Measurements from ENCODE around the gene SGO1. TPM values are rescaled to one million over a fixed set of nuclear protein-coding genes. Genes with fewer than 3 reads are reported as not detected.

SGO1 gene
- polyA plus RNA-seq, 2 donors, result 1.8 to 1.9 TPM

GRCh38 chr3:20173844-20174410 is 12.1 kb downstream of the SGO1 start:
- Histone ChIP-seq H3K27ac (ENCODE audit: low read depth in 2 of 2, low read length in 1 of 2) (no peak overlapping the region), H3K4me1 (ENCODE audit: control insufficient read depth in 2 of 2, insufficient read depth in 2 of 2, low read length in 1 of 2) (no peaks in the 10 kb centered on the region), H3K4me3 (ENCODE audit: low read depth in 1 of 2, low read length in 2 of 2) (no peak overlapping the region), H3K9me3 (ENCODE audit: control insufficient read depth in 2 of 2, insufficient read depth in 1 of 2, low read depth in 1 of 2, low read length in 1 of 2) (no peaks in the 10 kb centered on the region), H3K27me3 (ENCODE audit: control insufficient read depth in 1 of 2, insufficient read depth in 2 of 2, low read length in 2 of 2) (no peaks in the 10 kb centered on the region), H3K36me3 (ENCODE audit: control insufficient read depth in 2 of 2, insufficient read depth in 2 of 2, low read length in 1 of 2) (no peaks in the 10 kb centered on the region)
- WGBS, 2 donors, result 93 to 94% methylated on average over 4 of the region's 4 CpGs

DNA sequence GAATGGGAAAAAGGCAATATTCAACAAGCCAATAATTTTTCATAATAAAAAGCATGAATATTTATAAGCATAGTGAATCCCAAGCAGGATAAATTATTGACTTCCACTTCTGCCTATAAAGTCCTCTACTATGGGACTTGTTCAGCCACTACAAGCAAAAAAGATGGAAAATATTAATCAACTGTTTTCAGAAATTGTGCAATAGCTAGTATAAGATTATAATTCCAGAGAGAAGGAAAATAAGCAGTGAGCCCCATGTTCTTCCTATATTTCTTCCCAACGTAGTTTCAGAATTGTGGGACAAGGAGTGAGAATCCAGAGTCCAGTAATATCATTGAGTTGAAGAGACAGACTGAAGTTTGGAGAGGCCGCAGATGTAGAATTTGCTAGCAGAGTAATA is 24.3 kb downstream of the SGO1 start:
- no peaks in the 10 kb centered on the region for H3K27me3 ChIP-seq (ENCODE audit: control insufficient read depth in 1 of 2, insufficient read depth in 2 of 2, low read length in 2 of 2)
- 95 to 96% methylated on average over 2 of the region's 2 CpGs for WGBS, 2 donors
- no peak overlapping the region for H3K4me3 ChIP-seq (ENCODE audit: low read depth in 1 of 2, low read length in 2 of 2)
- H3K9me3 ChIP-seq (ENCODE audit: control insufficient read depth in 2 of 2, insufficient read depth in 1 of 2, low read depth in 1 of 2, low read length in 1 of 2), result no peaks in the 10 kb centered on the region
- H3K27ac ChIP-seq (ENCODE audit: low read depth in 2 of 2, low read length in 1 of 2), result no peak overlapping the region
- no peaks in the 10 kb centered on the region for H3K4me1 ChIP-seq (ENCODE audit: control insufficient read depth in 2 of 2, insufficient read depth in 2 of 2, low read length in 1 of 2)
- H3K36me3 ChIP-seq (ENCODE audit: control insufficient read depth in 2 of 2, insufficient read depth in 2 of 2, low read length in 1 of 2), result no peaks in the 10 kb centered on the region

DNA sequence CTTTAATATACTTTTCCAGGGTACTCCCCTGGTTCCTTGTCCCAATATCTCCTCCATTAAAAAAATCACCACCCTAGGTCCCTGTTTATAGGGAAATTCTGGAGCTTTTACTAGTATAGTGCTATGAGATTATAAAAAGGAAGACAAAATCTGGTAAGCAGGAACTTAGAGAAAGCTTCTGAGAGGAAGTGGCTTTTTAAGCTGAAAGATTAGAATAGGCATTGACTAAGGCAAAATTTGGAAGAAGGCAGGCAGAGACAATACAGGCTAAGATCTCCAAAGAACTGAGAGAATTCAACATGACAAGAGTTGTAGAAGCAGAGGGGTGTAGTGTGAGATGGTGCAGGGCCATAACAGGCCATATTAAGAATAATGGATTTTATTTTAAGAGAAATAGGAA is 25.8 kb downstream of the SGO1 start:
- Histone ChIP-seq H3K36me3 (ENCODE audit: control insufficient read depth in 2 of 2, insufficient read depth in 2 of 2, low read length in 1 of 2) (no peaks in the 10 kb centered on the region), H3K27me3 (ENCODE audit: control insufficient read depth in 1 of 2, insufficient read depth in 2 of 2, low read length in 2 of 2) (no peaks in the 10 kb centered on the region), H3K9me3 (ENCODE audit: control insufficient read depth in 2 of 2, insufficient read depth in 1 of 2, low read depth in 1 of 2, low read length in 1 of 2) (no peaks in the 10 kb centered on the region), H3K4me1 (ENCODE audit: control insufficient read depth in 2 of 2, insufficient read depth in 2 of 2, low read length in 1 of 2) (no peaks in the 10 kb centered on the region), H3K4me3 (ENCODE audit: low read depth in 1 of 2, low read length in 2 of 2) (no peak overlapping the region), H3K27ac (ENCODE audit: low read depth in 2 of 2, low read length in 1 of 2) (no peak overlapping the region)

DNA sequence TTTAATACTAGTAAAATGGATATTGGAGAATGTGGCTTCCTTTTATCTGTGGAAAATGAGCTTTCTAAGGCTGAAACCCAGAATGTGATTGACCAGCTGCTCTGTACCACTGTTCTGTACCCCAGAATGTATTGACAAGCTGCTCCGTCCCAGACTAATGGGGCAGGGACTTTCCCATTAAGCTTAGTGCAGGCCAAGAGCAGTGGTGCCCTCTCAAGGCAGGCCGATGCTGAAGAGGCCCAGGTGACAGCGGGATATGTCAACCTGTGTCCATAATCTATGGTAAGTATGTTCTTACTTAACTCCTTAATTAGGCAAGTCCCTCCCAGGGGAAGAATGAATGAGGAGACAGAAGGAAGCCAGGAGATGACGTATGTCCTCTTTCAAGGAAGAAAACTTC is 31.1 kb downstream of the SGO1 start:
- WGBS, 2 donors, result 94% methylated on average over 4 of the region's 4 CpGs
- peaks cover 0 to under 1% of the 10 kb centered on the region in 2 donors for H3K36me3 ChIP-seq (ENCODE audit: control insufficient read depth in 2 of 2, insufficient read depth in 2 of 2, low read length in 1 of 2)

GRCh38 chr3:20154078-20154477 is 31.9 kb downstream of the SGO1 start:
- Histone ChIP-seq H3K4me1 (ENCODE audit: control insufficient read depth in 2 of 2, insufficient read depth in 2 of 2, low read length in 1 of 2) (no peaks in the 10 kb centered on the region), H3K36me3 (ENCODE audit: control insufficient read depth in 2 of 2, insufficient read depth in 2 of 2, low read length in 1 of 2) (peaks cover 0 to 3% of the 10 kb centered on the region in 2 donors), H3K27me3 (ENCODE audit: control insufficient read depth in 1 of 2, insufficient read depth in 2 of 2, low read length in 2 of 2) (no peaks in the 10 kb centered on the region), H3K27ac (ENCODE audit: low read depth in 2 of 2, low read length in 1 of 2) (no peak overlapping the region), H3K4me3 (ENCODE audit: low read depth in 1 of 2, low read length in 2 of 2) (no peak overlapping the region), H3K9me3 (ENCODE audit: control insufficient read depth in 2 of 2, insufficient read depth in 1 of 2, low read depth in 1 of 2, low read length in 1 of 2) (no peaks in the 10 kb centered on the region)
- WGBS, 2 donors, result 94 to 96% methylated on average over 1 of the region's 1 CpG

More for the DNA sequence above, 31.1 kb downstream of the SGO1 start:
- no peaks in the 10 kb centered on the region for H3K9me3 ChIP-seq (ENCODE audit: control insufficient read depth in 2 of 2, insufficient read depth in 1 of 2, low read depth in 1 of 2, low read length in 1 of 2)
- no peak overlapping the region for H3K27ac ChIP-seq (ENCODE audit: low read depth in 2 of 2, low read length in 1 of 2)
- H3K4me1 ChIP-seq (ENCODE audit: control insufficient read depth in 2 of 2, insufficient read depth in 2 of 2, low read length in 1 of 2), result no peaks in the 10 kb centered on the region
- no peak overlapping the region for H3K4me3 ChIP-seq (ENCODE audit: low read depth in 1 of 2, low read length in 2 of 2)
- no peaks in the 10 kb centered on the region for H3K27me3 ChIP-seq (ENCODE audit: control insufficient read depth in 1 of 2, insufficient read depth in 2 of 2, low read length in 2 of 2)

GRCh38 chr3:20148466-20148865 is 37.5 kb downstream of the SGO1 start:
- 87 to 90% methylated on average over 10 of the region's 10 CpGs for WGBS, 2 donors
- Histone ChIP-seq H3K27me3 (ENCODE audit: control insufficient read depth in 1 of 2, insufficient read depth in 2 of 2, low read length in 2 of 2) (no peaks in the 10 kb centered on the region), H3K9me3 (ENCODE audit: control insufficient read depth in 2 of 2, insufficient read depth in 1 of 2, low read depth in 1 of 2, low read length in 1 of 2) (no peaks in the 10 kb centered on the region), H3K36me3 (ENCODE audit: control insufficient read depth in 2 of 2, insufficient read depth in 2 of 2, low read length in 1 of 2) (peaks cover 0 to 3% of the 10 kb centered on the region in 2 donors), H3K27ac (ENCODE audit: low read depth in 2 of 2, low read length in 1 of 2) (no peak overlapping the region), H3K4me1 (ENCODE audit: control insufficient read depth in 2 of 2, insufficient read depth in 2 of 2, low read length in 1 of 2) (no peaks in the 10 kb centered on the region), H3K4me3 (ENCODE audit: low read depth in 1 of 2, low read length in 2 of 2) (no peak overlapping the region)

DNA sequence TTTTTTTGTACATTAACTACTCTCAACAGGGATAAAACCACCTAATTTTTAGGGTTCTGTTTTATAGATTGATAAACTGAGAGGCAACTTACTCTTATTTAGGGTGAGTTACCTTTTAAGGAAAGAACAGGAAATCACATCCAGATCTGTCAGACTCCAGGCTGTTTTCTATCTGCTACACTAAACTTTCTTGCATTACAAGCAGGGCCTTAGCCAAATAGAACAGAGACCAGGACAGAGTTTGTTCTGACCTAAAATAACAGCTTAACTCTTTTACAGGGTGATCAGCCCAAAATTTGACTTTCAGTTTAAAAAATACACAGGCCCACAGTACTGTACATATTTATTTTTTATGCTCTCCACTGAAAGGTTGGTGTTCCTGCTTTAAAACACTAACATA is 38.6 kb downstream of the SGO1 start:
- peaks cover 0 to 6% of the 10 kb centered on the region in 2 donors for H3K36me3 ChIP-seq (ENCODE audit: control insufficient read depth in 2 of 2, insufficient read depth in 2 of 2, low read length in 1 of 2)
- no peak overlapping the region for H3K27ac ChIP-seq (ENCODE audit: low read depth in 2 of 2, low read length in 1 of 2)
- H3K27me3 ChIP-seq (ENCODE audit: control insufficient read depth in 1 of 2, insufficient read depth in 2 of 2, low read length in 2 of 2), result no peaks in the 10 kb centered on the region
- H3K4me1 ChIP-seq (ENCODE audit: control insufficient read depth in 2 of 2, insufficient read depth in 2 of 2, low read length in 1 of 2), result no peaks in the 10 kb centered on the region
- H3K4me3 ChIP-seq (ENCODE audit: low read depth in 1 of 2, low read length in 2 of 2), result no peak overlapping the region
- H3K9me3 ChIP-seq (ENCODE audit: control insufficient read depth in 2 of 2, insufficient read depth in 1 of 2, low read depth in 1 of 2, low read length in 1 of 2), result no peaks in the 10 kb centered on the region

- 88 to 94% methylated on average over 8 of the region's 8 CpGs for WGBS, 2 donors
- Histone ChIP-seq H3K9me3 (ENCODE audit: control insufficient read depth in 2 of 2, insufficient read depth in 1 of 2, low read depth in 1 of 2, low read length in 1 of 2) (no peaks in the 10 kb centered on the region), H3K27me3 (ENCODE audit: control insufficient read depth in 1 of 2, insufficient read depth in 2 of 2, low read length in 2 of 2) (no peaks in the 10 kb centered on the region), H3K27ac (ENCODE audit: low read depth in 2 of 2, low read length in 1 of 2) (no peak overlapping the region), H3K36me3 (ENCODE audit: control insufficient read depth in 2 of 2, insufficient read depth in 2 of 2, low read length in 1 of 2) (peaks cover 0 to 6% of the 10 kb centered on the region in 2 donors), H3K4me3 (ENCODE audit: low read depth in 1 of 2, low read length in 2 of 2) (no peak overlapping the region), H3K4me1 (ENCODE audit: control insufficient read depth in 2 of 2, insufficient read depth in 2 of 2, low read length in 1 of 2) (no peaks in the 10 kb centered on the region)
Measured at GRCh38 chr3:20146301-20146700, 39.7 kb downstream of the SGO1 start.

GRCh38 chr3:20145874-20146273 is 40.1 kb downstream of the SGO1 start:
- 88 to 91% methylated on average over 2 of the region's 2 CpGs for whole genome bisulfite sequencing, 2 donors
- H3K27me3 ChIP-seq (ENCODE audit: control insufficient read depth in 1 of 2, insufficient read depth in 2 of 2, low read length in 2 of 2), result no peaks in the 10 kb centered on the region
- H3K4me1 ChIP-seq (ENCODE audit: control insufficient read depth in 2 of 2, insufficient read depth in 2 of 2, low read length in 1 of 2), result no peaks in the 10 kb centered on the region
- no peak overlapping the region for H3K4me3 ChIP-seq (ENCODE audit: low read depth in 1 of 2, low read length in 2 of 2)
- H3K9me3 ChIP-seq (ENCODE audit: control insufficient read depth in 2 of 2, insufficient read depth in 1 of 2, low read depth in 1 of 2, low read length in 1 of 2), result no peaks in the 10 kb centered on the region
- no peak overlapping the region for H3K27ac ChIP-seq (ENCODE audit: low read depth in 2 of 2, low read length in 1 of 2)
- H3K36me3 ChIP-seq (ENCODE audit: control insufficient read depth in 2 of 2, insufficient read depth in 2 of 2, low read length in 1 of 2), result peaks cover 0 to 6% of the 10 kb centered on the region in 2 donors

DNA sequence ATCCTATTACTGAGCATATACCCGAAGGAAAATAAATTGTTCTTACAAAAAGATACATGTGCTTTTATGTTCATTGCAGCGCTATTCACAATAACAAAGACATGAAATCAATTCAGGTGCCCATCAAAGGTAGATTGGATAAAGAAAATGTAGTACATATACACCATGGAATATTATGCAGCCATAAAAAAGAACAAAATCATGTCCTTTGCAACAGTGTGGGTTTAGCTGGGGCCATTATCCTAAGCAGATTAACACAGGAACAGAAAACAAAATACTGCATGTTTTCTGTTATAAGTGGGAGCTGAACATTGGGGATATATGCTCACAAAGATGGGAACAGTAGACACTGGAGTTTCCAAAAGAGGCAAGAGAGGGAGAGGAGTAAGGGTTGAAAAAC is 42.5 kb downstream of the SGO1 start:
- WGBS, 2 donors, result 94 to 98% methylated on average over 2 of the region's 2 CpGs
- H3K27ac ChIP-seq (ENCODE audit: low read depth in 2 of 2, low read length in 1 of 2), result no peak overlapping the region
- no peak overlapping the region for H3K4me3 ChIP-seq (ENCODE audit: low read depth in 1 of 2, low read length in 2 of 2)
- no peaks in the 10 kb centered on the region for H3K27me3 ChIP-seq (ENCODE audit: control insufficient read depth in 1 of 2, insufficient read depth in 2 of 2, low read length in 2 of 2)
- H3K9me3 ChIP-seq (ENCODE audit: control insufficient read depth in 2 of 2, insufficient read depth in 1 of 2, low read depth in 1 of 2, low read length in 1 of 2), result no peaks in the 10 kb centered on the region
- H3K36me3 ChIP-seq (ENCODE audit: control insufficient read depth in 2 of 2, insufficient read depth in 2 of 2, low read length in 1 of 2), result peaks cover 0 to 6% of the 10 kb centered on the region in 2 donors
- H3K4me1 ChIP-seq (ENCODE audit: control insufficient read depth in 2 of 2, insufficient read depth in 2 of 2, low read length in 1 of 2), result no peaks in the 10 kb centered on the region

All from esophagus (tissue), 2 donors.